CD4-positive, CD25-positive, alpha-beta regulatory T cell (primary cell): ENCODE results near the gene STXBP4. TPM values are rescaled to one million over a fixed set of nuclear protein-coding genes. Genes with fewer than 3 reads are reported as not detected.
A peak's percentile ranks its signal among the peaks of the same experiment; 100 is the strongest.
"Not testable (repeated sequence)": the region's sequence is repeated elsewhere in the genome, so short reads cannot be mapped to it uniquely, and the experiment has no call there.

Experiments
- ATAC-seq, 2 donors: fragments of 150-1000 bp; cut with Tn5 transposase; one replicate each; pipeline ENCODE4 v1.10.0; 2021; ENCODE audit warnings: low read depth in 2 of 2, moderate number of reproducible peaks in 2 of 2, moderate library complexity in 1 of 2
- DNase-seq, 3 donors: peaks; one replicate each; pipeline versions ENCODE4 v3.0.0 to v3.0.0-alpha.2; 2012 to 2022; ENCODE audit warnings: mixed read lengths in 1 of 3
- H3K27ac ChIP-seq: one replicate; pipeline ENCODE4 v1.7.0; 2013; ENCODE audit warnings: mild to moderate bottlenecking, low read length; ENCODE audit not compliant: insufficient read depth, poor library complexity, severe bottlenecking
- H3K27me3 ChIP-seq: one replicate; pipeline ENCODE4 v1.7.0; 2013; ENCODE audit warnings: low read length; ENCODE audit not compliant: control insufficient read depth, insufficient read depth
- H3K36me3 ChIP-seq: one replicate; pipeline ENCODE4 v1.7.0; 2013; ENCODE audit warnings: mild to moderate bottlenecking, low read length, moderate library complexity; ENCODE audit not compliant: control insufficient read depth, insufficient read depth
- H3K4me1 ChIP-seq: 2 replicates; pipeline ENCODE4 v1.7.0; 2013; ENCODE audit warnings: mild to moderate bottlenecking, low read length; ENCODE audit not compliant: insufficient read depth, control insufficient read depth, poor library complexity, severe bottlenecking
- H3K4me3 ChIP-seq: one replicate; pipeline ENCODE4 v1.7.0; 2013; ENCODE audit warnings: low read depth, mild to moderate bottlenecking, low read length, moderate library complexity
- H3K9me3 ChIP-seq, 2 experiments: 1 replicate in 1 of 2; 2 replicates in 1 of 2; pipeline ENCODE4 v1.7.0; 2013; ENCODE audit warnings: low read length in 2 of 2, mild to moderate bottlenecking in 1 of 2, moderate library complexity in 1 of 2; ENCODE audit not compliant: control insufficient read depth in 2 of 2
- H3K27ac Mint-ChIP-seq, 3 donors: one replicate each; pipeline ENCODE4 v1.8.0; 2020 to 2022; ENCODE audit warnings: mild to moderate bottlenecking in 3 of 3, mixed read lengths in 3 of 3, moderate library complexity in 2 of 3
- H3K27me3 Mint-ChIP-seq: one replicate; pipeline ENCODE4 v1.8.0; 2022; ENCODE audit warnings: mild to moderate bottlenecking, mixed read lengths
- H3K36me3 Mint-ChIP-seq: one replicate; pipeline ENCODE4 v1.8.0; 2020; ENCODE audit warnings: mixed read lengths
- H3K4me1 Mint-ChIP-seq, 4 donors: one replicate each; pipeline ENCODE4 v1.8.0; 2020 to 2022; ENCODE audit warnings: mixed read lengths in 4 of 4, mild to moderate bottlenecking in 1 of 4
- H3K4me3 Mint-ChIP-seq, 4 donors: one replicate each; pipeline ENCODE4 v1.8.0; 2020 to 2022; ENCODE audit warnings: mild to moderate bottlenecking in 4 of 4, mixed read lengths in 4 of 4, moderate library complexity in 3 of 4
- H3K9me3 Mint-ChIP-seq, 7 donors: one replicate each; pipeline ENCODE4 v1.8.0; 2020 to 2022; ENCODE audit warnings: mixed read lengths in 7 of 7, mild to moderate bottlenecking in 3 of 7, moderate library complexity in 2 of 7
- polyA plus RNA-seq, 4 donors: library from polyadenylated mRNA; unstranded; fragments of 300-500 nt; fragmentation: Illumina TruSeq; gene quantifications; one replicate each; pipeline ENCODE4 v1.2.3, GENCODE V29; 2021
- total RNA-seq: library from RNA; stranded (reverse); gene quantifications from one replicate; pipeline ENCODE4 v1.2.3, GENCODE V29; 2022

Gene STXBP4
- total and polyA plus RNA-seq, 5 donors from 2014 or later: 2.4 to 7.6 (median 2.7) TPM

DNA sequence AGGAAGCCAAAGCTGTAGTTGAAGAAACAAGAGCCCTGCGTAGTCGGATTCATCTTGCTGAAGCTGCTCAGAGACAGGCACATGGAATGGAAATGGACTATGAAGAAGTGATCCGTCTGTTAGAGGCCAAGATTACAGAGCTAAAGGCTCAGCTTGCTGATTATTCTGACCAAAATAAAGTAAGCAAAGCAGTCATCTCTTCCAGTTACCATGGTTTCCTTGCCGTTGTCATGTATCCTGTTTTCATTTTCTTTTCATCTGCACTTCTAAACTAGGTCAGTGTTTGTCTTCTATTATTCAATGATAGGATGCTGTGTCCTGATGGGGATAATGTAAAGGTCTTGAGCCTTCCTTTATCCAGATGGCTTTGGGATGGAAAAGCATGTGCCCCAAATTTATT, 104.3 kb downstream of the STXBP4 start:
- no peaks in the 10 kb centered on the region for H3K36me3 ChIP-seq
- no peaks in the 10 kb centered on the region for H3K27me3 ChIP-seq
- Mint-ChIP-seq H3K36me3 (peaks cover 11% of the 10 kb centered on the region), H3K4me1 (peaks cover 0 to 42% (median 16%) of the 10 kb centered on the region in 4 donors), H3K9me3 (no peaks in the 10 kb centered on the region), H3K27ac (peak overlapping the region; percentile 79 to 87 (median 82)), H3K4me3 (peak overlapping the region; percentile 0 to 56 (median 28)), H3K27me3 (no peaks in the 10 kb centered on the region)
- ATAC-seq (peak; percentile 62 to 70), DNase-seq (peak in 2 of 3 donors; percentile 50 to 64)
- peak overlapping the region; percentile 73 for H3K27ac ChIP-seq
- peaks cover 17% of the 10 kb centered on the region for H3K4me1 ChIP-seq
- H3K9me3 ChIP-seq: no peaks in the 10 kb centered on the region
- H3K4me3 ChIP-seq: peak overlapping the region; percentile 56

DNA sequence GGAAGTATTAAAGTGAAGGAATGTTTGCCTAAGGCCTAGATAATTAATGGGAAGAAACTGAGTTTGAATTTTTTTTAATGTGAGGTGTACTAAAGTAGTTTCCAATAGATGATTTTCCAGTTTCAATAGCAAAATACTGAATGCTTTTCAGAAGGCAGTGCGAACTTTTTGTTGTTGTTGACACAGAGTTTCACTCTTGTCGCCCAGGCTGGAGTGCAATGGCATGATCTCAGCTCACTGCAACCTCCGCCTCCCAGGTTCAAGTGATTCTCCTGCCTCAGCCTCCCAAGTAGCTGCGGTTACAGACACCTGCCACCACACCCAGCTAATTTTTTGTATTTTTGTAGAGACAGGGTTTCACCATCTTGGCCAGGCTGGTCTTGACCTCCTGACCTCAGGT, 104.9 kb downstream of the STXBP4 start:
- H3K27ac ChIP-seq: peak overlapping the region; percentile 73
- H3K9me3 Mint-ChIP-seq, ATAC-seq, H3K27me3 ChIP-seq, H3K27me3 Mint-ChIP-seq, DNase-seq, H3K36me3 ChIP-seq, H3K9me3 ChIP-seq: not testable (repeated sequence)
- peaks cover 17% of the 10 kb centered on the region for H3K4me1 ChIP-seq
- Mint-ChIP-seq H3K36me3 (peaks cover 17% of the 10 kb centered on the region), H3K4me3 (peak overlapping the region; percentile 0 to 56 (median 28)), H3K27ac (peak overlapping the region; percentile 79 to 87 (median 82)), H3K4me1 (peaks cover 0 to 42% (median 19%) of the 10 kb centered on the region in 4 donors)
- H3K4me3 ChIP-seq: peak overlapping the region; percentile 56

- no peak overlapping the region for H3K4me3 ChIP-seq
- no peak for ATAC-seq
- no peak overlapping the region for H3K4me3 Mint-ChIP-seq
- no peaks in the 10 kb centered on the region for H3K9me3 ChIP-seq
- H3K27me3 Mint-ChIP-seq: no peaks in the 10 kb centered on the region
- no peak overlapping the region for H3K27ac Mint-ChIP-seq
- peaks cover 0 to 13% (median 0%) of the 10 kb centered on the region in 4 donors for H3K4me1 Mint-ChIP-seq
- H3K36me3 ChIP-seq: peaks cover 2% of the 10 kb centered on the region
- H3K27me3 ChIP-seq: no peaks in the 10 kb centered on the region
- no peaks in the 10 kb centered on the region for H3K9me3 Mint-ChIP-seq
- no peak for DNase-seq
- peaks cover 22% of the 10 kb centered on the region for H3K36me3 Mint-ChIP-seq
- H3K4me1 ChIP-seq: no peaks in the 10 kb centered on the region
- H3K27ac ChIP-seq: no peak overlapping the region
These were observed 113.0 kb downstream of the STXBP4 start for GRCh38 chr17:55081559-55081958.

GRCh38 chr17:55086635-55087058, 118.1 kb downstream of the STXBP4 start:
- no peak overlapping the region for H3K4me3 Mint-ChIP-seq
- Histone ChIP-seq H3K4me3 (no peak overlapping the region), H3K36me3 (peaks cover 2% of the 10 kb centered on the region), H3K4me1 (peaks cover 26% of the 10 kb centered on the region), H3K9me3 (no peaks in the 10 kb centered on the region), H3K27me3 (no peaks in the 10 kb centered on the region), H3K27ac (no peak overlapping the region)
- H3K27me3 Mint-ChIP-seq: no peaks in the 10 kb centered on the region
- peaks cover 11% of the 10 kb centered on the region for H3K36me3 Mint-ChIP-seq
- DNase-seq (no peak), ATAC-seq (no peak)
- H3K27ac Mint-ChIP-seq: no peak overlapping the region
- H3K9me3 Mint-ChIP-seq: no peaks in the 10 kb centered on the region
- peaks cover 14 to 23% (median 19%) of the 10 kb centered on the region in 4 donors for H3K4me1 Mint-ChIP-seq

GRCh38 chr17:55089256-55089655, 120.7 kb downstream of the STXBP4 start:
- DNase-seq (peak in 2 of 3 donors; percentile 28 to 34), ATAC-seq (no peak)
- Mint-ChIP-seq H3K4me3 (peak overlapping the region in 2 of 4 donors; percentile 5 to 55), H3K27me3 (no peaks in the 10 kb centered on the region), H3K27ac (peak overlapping the region; percentile 57 to 85 (median 84)), H3K36me3 (peaks cover 15% of the 10 kb centered on the region), H3K4me1 (peaks cover 14 to 37% (median 32%) of the 10 kb centered on the region in 4 donors), H3K9me3 (no peaks in the 10 kb centered on the region)
- H3K36me3 ChIP-seq: no peaks in the 10 kb centered on the region
- no peaks in the 10 kb centered on the region for H3K27me3 ChIP-seq
- peak overlapping the region; percentile 47 for H3K4me3 ChIP-seq
- peak overlapping the region; percentile 66 for H3K27ac ChIP-seq
- H3K4me1 ChIP-seq: peaks cover 34% of the 10 kb centered on the region
- H3K9me3 ChIP-seq: no peaks in the 10 kb centered on the region

- peak; percentile 89 to 90 for ATAC-seq
- Mint-ChIP-seq H3K36me3 (peaks cover 16% of the 10 kb centered on the region), H3K4me3 (peak overlapping the region; percentile 5 to 55 (median 30)), H3K4me1 (peaks cover 14 to 37% (median 36%) of the 10 kb centered on the region in 4 donors), H3K9me3 (no peaks in the 10 kb centered on the region), H3K27me3 (no peaks in the 10 kb centered on the region), H3K27ac (peak overlapping the region; percentile 84 to 99 (median 85))
- H3K36me3 ChIP-seq: no peaks in the 10 kb centered on the region
- DNase-seq: peak; percentile 33 to 91 (median 54)
- peak overlapping the region; percentile 47 for H3K4me3 ChIP-seq
- no peaks in the 10 kb centered on the region for H3K27me3 ChIP-seq
- peak overlapping the region; percentile 66 for H3K27ac ChIP-seq
- H3K9me3 ChIP-seq: no peaks in the 10 kb centered on the region
- peaks cover 34% of the 10 kb centered on the region for H3K4me1 ChIP-seq
These were observed 121.5 kb downstream of the STXBP4 start for GRCh38 chr17:55090079-55090492.

DNA sequence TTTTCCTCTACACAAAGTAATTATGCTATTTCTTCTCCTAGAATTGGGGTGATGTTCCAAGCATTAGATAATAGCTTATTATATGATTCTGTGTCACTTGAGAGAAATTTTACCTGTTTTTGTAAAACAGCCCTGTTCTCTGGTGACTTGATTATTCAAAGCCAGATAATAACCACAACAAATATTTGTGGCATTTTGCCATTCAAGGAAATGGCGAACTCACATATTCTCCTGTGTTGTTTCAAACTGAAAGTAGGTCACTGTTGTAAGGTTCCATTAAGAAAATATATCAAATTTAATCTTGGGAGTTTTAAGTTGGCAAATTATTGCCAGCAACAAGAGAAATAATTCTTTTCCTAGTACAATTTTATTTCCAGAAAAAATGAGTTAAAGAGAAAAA, 124.8 kb downstream of the STXBP4 start:
- peaks cover 12 to 39% (median 34%) of the 10 kb centered on the region in 4 donors for H3K4me1 Mint-ChIP-seq
- peak overlapping the region in 1 of 4 donors; percentile 45 for H3K4me3 Mint-ChIP-seq
- Histone ChIP-seq H3K27me3 (no peaks in the 10 kb centered on the region), H3K9me3 (no peaks in the 10 kb centered on the region), H3K4me1 (peaks cover 34% of the 10 kb centered on the region), H3K36me3 (no peaks in the 10 kb centered on the region), H3K4me3 (peak overlapping the region; percentile 46), H3K27ac (no peak overlapping the region)
- no peaks in the 10 kb centered on the region for H3K27me3 Mint-ChIP-seq
- ATAC-seq (no peak), DNase-seq (peak in 1 of 3 donors; percentile 27)
- H3K9me3 Mint-ChIP-seq: no peaks in the 10 kb centered on the region
- peak overlapping the region in 2 of 3 donors; percentile 0 to 60 for H3K27ac Mint-ChIP-seq
- H3K36me3 Mint-ChIP-seq: peaks cover 8% of the 10 kb centered on the region

- Histone ChIP-seq H3K4me1 (no peaks in the 10 kb centered on the region), H3K9me3 (no peaks in the 10 kb centered on the region), H3K4me3 (no peak overlapping the region), H3K27me3 (no peaks in the 10 kb centered on the region), H3K27ac (no peak overlapping the region), H3K36me3 (no peaks in the 10 kb centered on the region)
- ATAC-seq: no peak
- H3K27ac Mint-ChIP-seq: no peak overlapping the region
- peaks cover 3 to 15% (median 5%) of the 10 kb centered on the region in 4 donors for H3K4me1 Mint-ChIP-seq
- H3K9me3 Mint-ChIP-seq: peaks cover 0 to 12% (median 4%) of the 10 kb centered on the region in 7 donors
- peaks cover 27% of the 10 kb centered on the region for H3K36me3 Mint-ChIP-seq
- no peaks in the 10 kb centered on the region for H3K27me3 Mint-ChIP-seq
- no peak overlapping the region for H3K4me3 Mint-ChIP-seq
- DNase-seq: no peak
These were observed 130.2 kb downstream of the STXBP4 start for GRCh38 chr17:55098765-55099164.
